CD4-positive, alpha-beta T cell treated with Interleukin-4 for 1 hour (primary cell): ENCODE results near the gene MEIS3.

Experiments used
- DNase-seq, 2 donors: peaks; one replicate each; pipeline ENCODE4 v3.0.0-alpha.2; 2020 to 2022

Gene MEIS3

DNA sequence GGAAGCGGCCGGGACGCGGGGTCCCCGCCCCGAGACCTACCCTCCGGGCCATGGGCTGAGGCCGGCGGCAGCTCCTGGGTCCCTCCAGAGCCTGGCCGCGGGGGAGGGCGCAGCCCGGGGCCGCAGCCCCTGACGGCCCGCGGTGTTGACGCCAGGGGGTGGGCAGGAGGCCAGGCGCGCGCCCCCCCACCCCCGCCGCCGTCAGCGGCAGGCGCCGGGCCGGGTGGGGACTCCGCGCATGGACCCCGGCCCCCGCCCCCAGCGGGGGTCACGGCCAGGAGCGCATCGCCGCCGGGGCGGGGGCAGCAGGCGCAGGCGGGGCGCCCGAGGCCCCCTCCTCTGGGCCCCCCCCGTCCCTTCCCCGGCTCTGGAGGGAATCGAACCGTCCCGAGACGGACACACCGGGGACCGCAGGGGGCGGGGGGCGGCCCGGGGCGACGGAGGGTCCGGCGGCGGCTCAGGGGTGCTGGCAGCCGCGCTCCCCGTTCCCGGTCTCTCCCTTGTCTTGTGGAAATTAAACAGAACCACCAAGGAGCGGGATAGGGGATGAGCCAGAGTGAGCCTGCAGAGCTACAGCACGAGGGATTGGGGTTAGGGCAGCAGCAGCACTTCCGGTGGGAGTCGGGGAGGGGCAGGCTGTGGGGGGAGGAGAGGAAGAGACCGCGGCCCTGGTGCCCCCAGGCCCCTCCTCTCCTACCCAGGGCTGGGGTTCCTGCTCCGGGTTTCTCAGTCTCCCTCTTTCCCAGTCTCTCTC lies at the start of gene MEIS3:
TSS of gene MEIS3 (minus strand) at position 498 of the 754 bp plus-strand sequence. CDS start at position 52, 446 bp downstream.
- DNase-seq = no peak

DNA sequence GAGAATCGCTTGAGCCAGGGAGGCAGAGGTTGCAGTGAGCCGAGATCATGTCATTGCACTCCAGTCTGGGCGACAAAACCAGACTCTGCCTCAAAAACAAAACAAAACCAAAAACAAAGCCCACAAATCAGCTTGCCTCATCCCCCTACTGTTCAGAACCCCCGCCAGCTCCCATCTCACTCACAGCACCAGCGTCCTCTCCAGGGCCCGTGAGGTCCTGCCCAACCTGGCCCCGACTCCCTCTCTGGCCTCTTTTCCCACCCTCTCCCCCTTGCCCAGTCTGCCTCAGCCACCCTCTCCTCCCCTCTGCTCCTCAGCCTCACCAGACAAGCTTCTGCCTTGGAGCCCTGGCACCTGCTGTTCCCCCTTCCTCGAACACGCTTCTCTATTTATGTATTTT lies 48.6 kb upstream of the MEIS3 start:
- DNase-seq = no peak

DNA sequence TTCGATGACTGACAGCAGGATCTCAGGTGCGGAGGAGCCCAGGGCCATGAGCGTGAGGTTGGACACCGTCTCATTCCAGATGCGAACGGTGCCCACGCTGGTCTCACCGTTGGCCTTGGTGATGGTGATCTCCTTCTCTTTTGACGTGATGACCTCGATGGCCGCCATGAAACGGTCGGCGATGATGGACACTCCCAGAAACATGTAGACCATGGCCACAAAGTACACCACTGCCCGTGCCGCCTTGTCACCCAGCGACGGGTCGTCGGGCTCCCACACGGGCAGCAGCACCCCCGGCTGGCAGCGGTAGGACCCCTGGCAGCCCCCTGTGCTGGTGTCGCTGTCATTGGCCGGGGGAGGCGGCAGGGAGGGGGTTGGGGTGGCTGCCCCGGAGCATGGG lies 46.6 kb upstream of the MEIS3 start:
- no peak for DNase-seq

DNA sequence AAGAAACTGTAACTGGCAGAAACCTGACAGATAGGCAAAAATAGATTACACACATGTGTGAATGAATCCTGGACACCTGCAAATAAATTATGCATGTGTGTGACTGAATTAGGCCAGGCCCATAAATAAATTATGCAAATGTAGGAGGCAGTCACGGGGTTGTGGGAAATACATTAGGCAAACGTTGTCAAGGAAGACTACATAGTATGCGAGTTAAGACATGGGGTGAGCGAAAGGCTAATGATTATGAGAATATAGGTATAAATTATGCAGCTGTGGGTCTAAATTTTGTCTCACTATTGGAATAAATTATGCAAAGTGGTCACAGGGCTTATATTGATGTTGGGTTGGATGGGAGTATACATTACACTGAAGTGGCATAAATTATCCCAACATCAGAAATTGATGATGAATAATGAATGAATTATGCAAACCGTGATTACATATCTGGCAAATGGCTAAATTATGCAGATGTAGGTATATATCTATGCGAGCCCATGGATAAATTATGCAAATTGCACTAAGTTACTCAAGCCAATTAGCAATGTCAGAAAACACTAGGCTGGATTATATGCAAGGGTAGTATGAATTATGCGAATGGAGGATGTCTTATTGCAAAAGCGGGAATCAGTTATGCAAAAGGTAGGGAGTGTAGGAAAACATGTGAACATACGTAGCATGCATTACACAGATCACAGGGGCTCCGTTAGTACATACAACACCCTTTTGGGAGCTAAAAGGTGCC lies 45.5 kb upstream of the MEIS3 start:
- DNase-seq = no peak

DNA sequence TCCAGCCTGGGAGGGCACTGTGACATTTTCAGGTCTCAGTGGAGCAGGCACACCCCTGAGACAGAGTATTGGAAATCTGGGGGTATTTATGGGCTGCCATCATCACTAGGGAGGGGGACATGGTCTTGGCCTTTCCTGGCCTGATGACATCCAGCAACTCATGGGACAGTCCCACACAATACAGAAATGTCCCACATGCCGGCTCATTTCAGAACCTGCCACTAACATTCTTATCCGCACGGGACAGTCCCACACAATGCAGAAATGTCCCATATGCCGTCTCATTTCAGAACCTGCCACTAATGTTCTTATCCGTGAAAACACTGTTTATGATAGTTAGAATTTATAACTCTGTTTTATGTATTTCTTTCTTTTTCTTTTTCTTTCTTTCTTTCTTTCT lies 42.5 kb upstream of the MEIS3 start:
- no peak for DNase-seq

DNA sequence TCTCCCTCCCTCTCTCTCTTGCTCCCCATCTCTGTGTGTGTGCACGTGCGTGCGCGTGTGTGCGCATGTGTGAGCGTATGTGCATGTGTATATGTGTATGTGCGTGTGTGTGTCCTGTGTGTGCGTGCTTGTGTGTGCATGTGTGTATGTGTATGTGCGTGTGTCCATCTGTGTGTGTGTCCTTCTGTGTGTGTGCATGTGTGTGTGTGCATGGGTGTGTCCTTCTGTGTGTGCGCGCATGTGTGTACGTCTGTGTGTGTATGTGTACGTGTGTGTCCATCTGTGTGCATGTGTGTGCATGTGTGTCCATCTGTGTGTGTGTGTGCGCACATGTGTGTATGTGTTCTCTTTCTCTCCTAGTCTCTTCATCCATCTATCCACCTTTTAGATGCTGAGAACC lies 40.1 kb upstream of the MEIS3 start:
- no peak for DNase-seq

DNA sequence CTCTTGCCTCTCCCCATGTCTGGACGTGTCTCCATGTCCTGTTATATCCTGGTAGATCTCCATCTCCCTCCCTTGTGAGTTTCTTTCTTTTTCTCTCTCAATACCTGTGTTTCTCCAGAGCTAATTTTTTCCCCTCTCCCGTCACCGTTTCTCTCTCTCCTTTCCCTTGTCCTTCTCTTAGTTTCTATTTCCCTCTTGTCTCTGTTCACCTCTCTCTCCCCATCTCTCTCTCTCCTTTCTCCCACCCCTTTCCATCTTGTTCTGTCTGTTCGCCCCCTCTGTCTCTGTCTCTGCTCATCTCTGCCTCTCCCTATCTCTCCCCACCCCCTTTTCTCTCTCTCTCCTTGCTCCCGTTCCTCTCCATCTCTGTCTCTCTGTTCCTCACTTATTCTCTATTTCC lies 39.3 kb upstream of the MEIS3 start:
- DNase-seq = no peak

DNA sequence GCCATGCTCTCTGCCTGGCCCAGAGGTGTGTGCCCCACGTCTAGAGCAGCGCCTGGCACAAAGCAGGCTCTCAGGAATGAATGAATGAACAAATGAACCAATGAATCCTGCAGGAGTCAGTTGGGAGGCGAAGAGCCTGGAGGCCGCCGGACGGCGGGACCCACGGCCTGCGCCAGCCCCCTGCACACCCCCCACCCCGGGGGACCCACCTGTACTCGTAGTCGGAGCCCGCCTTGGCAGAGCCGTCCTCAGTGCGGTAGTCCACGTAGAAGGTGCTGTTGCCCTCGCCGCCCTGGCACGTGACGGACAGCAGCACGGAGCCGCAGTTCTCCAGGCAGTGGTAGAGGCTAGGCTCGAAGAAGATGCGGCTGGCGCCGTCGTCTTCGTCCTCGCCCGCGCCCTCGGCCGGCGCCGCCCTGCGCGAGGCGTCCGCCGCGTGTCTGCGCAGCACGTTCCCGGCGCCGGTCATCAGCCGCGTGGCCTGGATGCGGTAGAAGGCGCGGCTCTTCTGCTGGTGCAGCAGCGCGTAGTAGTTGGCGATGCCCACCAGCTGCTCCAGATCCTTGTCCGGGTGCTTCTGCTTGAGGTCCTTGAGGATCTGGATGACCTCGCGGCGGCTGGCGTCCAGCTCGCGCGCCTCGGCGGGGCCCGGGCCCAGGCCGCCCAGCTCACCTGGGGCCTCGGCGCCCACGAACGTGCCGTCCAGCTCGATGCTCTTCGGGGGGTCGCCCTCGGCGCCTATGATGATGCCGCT lies 37.6 kb upstream of the MEIS3 start:
- no peak for DNase-seq

DNA sequence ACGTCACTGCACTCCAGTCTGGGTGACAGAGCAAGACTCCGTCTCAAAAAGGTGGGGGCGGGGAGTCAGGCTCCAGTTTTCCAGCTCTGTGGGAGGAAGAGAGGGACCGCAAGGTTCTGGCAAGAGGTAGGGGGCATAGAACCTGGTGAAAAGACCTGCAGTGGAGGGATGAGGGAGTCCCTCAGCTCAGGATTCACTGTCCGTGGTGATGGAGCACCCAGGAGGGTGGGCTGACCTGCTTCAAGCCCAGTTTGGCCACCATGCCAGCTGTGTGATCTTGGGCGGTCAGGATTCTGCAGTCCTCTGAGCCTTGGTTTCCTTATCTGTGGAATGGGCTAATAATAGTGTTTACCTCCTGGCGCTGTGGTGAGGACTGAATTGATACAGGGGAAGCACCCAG lies 31.2 kb upstream of the MEIS3 start:
- no peak for DNase-seq

DNA sequence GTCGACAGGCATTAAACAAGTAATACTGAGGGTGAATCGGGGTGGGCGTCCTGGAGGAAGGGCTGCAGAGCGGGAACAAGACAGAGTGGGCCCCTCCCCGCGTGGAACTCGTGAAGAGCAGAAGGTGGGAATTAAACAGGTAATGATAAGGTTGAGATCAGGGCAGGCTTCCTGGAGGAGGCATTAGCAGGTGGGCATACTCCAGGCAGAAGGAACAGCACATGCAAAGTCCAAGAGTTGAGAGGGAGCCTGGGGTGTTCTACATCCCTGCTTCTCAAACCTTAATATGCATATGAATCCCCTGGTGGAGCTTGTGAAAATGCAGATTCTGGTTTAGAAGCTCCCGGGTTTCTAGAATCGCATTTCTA lies 29.0 kb upstream of the MEIS3 start:
- no peak for DNase-seq

DNA sequence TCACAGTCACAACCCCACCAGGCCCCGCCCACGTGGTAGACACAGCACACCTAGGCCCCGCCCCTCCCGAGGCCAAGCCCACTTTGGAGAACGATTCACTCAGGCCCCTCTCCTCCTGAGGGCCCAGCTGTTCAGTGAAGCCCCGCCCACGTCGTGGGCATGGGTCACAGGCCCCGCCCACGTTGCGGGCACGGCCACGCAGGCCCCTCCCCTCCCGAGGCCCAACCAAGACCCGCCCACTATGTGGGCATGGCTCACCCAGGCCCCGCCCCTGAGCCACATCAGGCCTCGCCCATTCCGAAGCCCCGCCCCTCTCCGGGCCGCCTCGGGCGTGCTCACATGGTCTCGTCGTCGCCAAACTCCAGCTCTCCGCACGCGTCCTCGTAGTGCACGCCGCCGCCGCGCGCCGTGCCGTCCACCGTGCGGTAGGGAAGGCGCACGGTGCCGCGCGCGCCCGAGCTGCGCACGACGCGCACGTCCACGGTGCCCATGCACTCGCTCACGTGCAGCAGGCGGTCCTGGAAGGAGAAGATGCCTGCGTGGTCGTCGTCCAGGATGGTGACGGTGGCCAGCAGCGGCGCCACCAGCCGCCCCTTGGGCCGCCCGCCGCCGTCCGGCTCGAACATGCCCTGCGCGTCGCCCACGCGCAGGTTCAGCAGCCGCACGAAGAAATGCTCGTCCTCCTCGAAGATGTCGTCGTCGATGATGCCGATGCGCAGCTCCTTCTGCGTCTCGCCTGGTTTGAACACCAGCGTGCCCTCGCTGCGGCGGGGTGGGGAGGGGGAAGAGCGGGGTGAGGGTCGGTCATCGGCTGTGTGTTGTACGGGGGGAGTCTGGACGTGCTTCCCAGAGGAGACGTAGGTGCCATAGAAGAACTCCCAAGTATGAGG lies 28.4 kb upstream of the MEIS3 start:
- DNase-seq = peak; percentile 51 to 53

DNA sequence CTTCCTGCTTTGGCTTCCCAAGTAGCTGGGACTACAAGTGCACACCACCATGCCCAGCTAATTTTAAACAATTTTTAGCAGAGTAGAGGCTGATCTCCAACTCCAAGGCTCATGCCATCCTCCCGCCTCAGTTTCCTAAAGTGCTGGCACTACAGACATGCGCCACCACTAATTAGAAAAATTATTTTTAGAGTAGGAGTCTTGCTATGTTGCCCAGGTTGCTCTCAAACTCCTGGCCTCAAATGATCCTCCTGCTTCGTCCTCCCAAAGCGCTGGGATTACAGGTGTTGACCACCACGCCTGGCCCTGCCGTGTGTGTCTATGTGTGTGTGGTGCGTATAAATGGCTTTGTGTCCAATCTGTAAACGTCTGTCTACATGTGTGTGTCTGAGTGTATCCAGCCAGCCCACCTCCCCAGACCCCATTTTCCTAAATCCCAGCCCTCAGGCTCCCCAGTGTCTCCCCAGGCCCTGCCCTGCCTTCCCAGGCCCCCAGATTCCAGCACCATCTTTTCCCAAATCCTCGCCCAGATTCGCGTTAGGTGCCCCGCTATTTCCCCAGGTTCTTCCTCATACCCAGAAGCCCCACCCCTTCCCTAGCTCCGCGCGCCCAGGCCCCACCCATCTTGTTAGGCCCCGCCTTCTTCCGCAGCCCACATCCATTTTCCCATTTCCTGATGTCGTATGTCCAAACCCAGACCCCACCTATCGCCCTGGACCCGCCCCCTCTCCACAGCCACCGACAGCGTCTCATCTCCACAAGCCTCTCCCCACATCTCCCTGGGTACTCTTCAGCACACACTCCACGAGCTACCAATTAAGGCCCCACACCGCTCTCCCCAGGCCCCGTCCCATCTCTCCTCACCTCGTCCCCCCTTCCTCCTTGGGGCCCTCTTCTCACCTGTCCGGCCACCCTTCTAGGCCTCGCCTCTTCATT lies 27.5 kb upstream of the MEIS3 start:
- no peak for DNase-seq

DNA sequence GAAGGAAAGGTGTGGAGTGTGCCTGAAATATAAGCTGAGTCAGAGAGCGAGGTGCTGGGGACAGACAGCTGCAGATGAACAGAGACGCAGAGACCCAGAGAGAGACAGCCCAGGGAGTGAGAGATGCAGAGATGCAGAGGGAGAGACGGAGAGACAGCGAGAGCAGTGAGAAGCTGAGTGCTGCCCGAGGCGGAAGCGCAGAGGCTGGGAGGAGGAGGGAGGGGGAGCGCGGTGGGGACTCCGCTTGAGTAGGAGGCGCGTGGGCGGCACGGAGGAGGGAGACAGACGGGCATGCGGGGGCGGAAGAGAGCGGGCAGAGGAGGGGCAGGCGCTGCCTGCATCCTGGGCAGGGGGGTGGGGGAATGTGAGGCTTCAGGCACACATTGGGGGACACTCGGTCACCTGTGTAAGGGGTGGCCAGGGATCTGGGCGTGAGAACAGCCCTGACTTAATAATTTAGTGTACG lies 26.6 kb upstream of the MEIS3 start:
- peak; percentile 64 to 74 for DNase-seq

DNA sequence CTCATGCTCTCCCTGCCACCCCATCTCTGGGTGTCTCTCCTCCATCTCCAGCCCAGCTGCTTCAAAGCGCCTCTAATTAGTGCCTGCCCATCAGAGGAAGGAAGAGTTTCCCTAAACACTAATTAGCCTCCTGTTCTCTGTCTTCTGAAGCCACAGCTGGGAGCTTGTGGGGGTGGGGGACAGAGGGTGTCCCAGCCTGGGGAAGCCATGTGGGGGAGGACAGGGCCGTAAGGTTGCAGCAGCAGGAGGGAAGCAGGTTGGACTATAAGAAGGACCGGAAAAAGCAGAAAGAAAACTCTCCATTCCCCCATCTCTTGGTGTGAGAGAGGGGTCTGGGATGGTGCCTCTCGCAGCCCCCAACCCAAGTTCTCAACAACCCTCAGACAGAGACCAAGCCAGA lies 26.2 kb upstream of the MEIS3 start:
- DNase-seq = no peak

DNA sequence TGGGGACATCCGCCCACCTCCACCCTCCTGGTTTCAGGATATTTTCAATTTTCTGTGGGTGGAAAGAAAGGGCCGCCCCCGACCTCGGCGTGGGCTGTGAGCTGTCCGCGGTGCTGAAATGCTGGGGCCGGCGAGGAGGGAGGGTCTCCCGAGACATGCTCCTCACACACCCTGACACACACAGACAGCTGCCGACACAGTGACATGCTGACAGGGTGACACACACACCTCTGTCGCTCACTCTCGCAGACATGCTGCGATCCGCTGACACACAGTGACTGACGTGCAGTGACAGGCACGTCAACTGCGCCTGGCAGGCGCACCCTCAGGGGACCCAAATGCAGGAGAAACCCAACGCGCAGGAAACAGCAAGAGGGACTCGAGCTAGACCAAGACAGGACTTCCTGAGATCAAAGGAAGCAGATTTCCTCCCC lies 25.1 kb upstream of the MEIS3 start:
- peak; percentile 12 to 45 for DNase-seq

DNA sequence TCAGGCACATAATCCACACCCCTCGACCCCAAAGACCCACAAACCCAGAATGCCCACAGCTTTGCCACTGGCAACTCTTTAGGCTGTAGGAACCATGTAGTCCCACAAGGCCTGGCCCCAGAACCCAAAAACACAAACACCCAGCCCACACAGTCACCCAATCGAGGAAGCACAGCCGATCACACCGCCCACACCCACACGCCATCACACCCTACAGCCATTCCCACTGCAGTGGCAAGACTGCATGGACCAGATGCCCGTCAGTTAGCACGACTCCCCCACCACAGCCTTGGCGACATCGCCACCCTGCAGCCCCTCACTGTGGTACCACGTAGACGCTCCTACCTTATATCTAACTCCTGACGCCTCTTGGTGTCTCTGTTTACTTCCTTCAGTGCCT lies 24.0 kb upstream of the MEIS3 start:
- no peak for DNase-seq

DNA sequence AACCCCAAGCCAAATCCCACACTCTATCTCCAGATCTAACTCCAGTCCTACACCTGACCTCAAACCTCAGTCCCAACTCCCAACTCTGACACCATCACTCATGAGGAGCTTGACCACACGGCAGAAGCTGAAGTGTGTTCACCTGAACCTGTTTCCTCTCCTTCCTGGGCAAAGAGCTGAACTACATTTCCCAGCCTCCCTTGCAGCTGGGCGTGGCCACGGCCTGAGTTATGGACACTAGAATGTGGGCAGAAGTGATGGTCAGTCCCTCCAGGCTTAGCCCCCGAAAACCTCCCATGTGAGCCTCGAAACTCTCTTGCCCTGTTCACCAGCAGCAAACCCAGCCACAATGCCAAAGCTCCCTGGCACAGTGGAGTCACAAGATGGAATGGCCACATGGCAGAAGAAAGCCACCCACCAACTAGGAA lies 19.5 kb upstream of the MEIS3 start:
- no peak for DNase-seq

DNA sequence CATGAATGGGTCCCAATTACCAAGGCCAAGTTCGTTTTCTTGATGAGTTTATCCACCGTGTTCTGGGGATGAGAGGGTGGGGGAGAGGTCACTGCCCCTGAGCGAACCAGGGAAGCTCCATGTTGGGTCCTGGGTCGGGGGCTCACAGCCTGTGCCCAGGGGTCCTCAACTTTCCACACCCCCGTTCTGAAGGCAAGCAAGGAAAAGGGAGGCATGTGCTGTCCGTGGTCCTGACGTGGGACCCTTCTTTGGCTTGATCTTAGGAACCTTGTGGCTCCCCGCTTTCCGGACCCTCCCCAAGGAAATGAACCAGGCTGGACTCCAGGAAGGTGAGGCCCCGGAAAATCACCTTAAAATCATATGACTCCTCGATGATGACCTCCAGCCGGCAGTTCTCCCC lies 18.2 kb upstream of the MEIS3 start:
- DNase-seq = no peak

DNA sequence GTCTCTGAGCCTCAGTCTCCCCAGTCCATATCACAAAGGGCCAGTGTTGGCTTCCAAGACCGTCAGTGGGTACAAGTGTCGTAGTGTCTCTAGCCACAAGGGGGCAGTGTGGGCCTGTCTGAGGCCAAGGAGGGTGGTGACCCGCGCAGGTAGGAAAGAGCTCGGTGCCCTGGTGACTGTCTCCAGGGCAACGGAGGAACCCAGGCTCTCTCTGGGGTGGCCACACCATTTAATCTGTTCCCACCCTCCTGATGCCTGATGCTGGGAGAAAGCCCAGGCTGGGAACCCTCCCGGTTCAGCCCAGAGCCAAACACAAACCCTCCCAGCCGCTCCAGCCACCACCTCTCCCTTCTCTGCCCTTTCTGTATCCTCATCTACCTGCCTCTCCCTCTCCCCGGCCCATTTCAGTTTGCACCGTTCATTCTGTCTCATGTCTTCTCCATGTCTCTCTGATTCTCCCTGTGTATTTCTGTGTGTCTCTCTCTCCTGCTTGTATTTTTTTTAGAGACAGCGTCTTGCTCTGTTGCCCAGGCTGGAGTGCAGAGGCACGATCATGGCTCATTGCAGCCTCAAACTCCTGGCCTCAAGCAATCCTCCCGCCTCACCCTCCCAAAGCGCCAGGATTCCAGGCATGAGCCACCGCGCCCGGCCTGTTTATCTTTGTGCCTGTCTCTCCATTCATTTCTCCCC lies 17.5 kb upstream of the MEIS3 start:
- DNase-seq = peak; percentile 80 to 82

DNA sequence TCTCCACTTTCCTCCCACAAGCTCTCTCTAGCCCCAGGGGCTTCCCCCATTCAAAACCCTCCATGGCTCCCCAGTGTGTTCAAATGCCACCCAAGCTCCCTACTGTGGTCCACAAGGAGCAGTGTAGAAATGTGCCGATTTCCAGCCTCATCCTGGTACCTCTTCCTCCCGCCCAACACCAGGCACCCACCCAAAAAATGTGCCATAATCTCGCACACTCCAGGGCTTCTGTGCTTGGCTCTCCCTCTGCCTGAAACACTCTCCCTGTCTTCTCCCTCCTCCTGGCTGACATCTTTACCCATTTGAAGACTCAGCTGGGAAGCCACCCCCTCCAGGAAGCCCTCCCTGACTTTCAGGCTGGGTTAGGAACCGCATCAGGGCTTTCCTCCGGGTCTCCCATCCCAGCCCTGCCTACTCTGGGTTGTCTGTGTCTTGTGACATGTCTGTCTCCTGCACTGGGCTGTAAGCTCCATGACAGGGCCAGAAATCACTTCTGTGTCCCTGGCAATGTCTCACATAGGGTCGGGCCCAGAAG lies 16.6 kb upstream of the MEIS3 start:
- no peak for DNase-seq
